ENCODE measurements around the gene DLG2.
A peak's percentile ranks its signal among the peaks of the same experiment; 100 is the strongest.

DLG2 gene

DNA sequence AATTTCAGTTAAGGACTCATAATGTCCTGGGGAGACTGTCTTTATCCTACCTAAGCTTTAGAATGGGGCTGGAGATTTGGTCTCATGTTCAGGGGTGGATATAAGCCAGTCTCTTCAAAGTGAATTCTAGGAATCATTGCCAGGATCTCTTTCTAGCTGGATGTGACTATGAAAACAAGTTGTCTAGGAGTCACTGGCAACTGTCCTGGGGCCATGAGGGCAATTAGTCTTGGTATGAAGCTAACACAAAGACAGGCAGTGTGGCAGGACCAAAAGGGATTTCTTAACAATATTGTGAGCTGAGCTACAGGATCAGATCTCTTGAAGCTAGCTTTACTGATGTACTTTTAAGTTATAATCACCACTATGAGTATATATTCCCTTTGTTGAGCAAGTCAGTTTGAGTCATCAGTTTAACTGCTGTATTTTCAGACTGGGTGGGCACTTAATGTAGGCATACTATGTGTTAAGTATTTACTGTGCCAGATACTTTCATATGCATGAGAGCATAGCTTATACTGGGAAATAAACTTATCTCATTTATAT, 1951.0 kb downstream of the DLG2 start:
- peaks cover 22% of the 10 kb centered on the region for H3K4me1 ChIP-seq (ENCODE audit: low read length)
- no peaks in the 10 kb centered on the region for H3K9me3 ChIP-seq (ENCODE audit: insufficient read depth, low read length)
- no peak for TF ChIP-seq EZH2phosphoT487 (IDR thresholded peaks at IDR 0.05; ENCODE audit: low read depth)
- TF ChIP-seq, protein P1, sequence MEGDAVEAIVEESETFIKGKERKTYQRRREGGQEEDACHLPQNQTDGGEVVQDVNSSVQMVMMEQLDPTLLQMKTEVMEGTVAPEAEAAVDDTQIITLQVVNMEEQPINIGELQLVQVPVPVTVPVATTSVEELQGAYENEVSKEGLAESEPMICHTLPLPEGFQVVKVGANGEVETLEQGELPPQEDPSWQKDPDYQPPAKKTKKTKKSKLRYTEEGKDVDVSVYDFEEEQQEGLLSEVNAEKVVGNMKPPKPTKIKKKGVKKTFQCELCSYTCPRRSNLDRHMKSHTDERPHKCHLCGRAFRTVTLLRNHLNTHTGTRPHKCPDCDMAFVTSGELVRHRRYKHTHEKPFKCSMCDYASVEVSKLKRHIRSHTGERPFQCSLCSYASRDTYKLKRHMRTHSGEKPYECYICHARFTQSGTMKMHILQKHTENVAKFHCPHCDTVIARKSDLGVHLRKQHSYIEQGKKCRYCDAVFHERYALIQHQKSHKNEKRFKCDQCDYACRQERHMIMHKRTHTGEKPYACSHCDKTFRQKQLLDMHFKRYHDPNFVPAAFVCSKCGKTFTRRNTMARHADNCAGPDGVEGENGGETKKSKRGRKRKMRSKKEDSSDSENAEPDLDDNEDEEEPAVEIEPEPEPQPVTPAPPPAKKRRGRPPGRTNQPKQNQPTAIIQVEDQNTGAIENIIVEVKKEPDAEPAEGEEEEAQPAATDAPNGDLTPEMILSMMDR (IDR thresholded peaks at IDR 0.05; ENCODE audit: low read depth, low read length) = no peak
- H3K9ac ChIP-seq (ENCODE audit: low read length) = no peak overlapping the region
- H3K4me3 ChIP-seq (ENCODE audit: low read length) = no peak overlapping the region
- H3K27me3 ChIP-seq (ENCODE audit: low read depth, low read length) = peaks cover 22% of the 10 kb centered on the region
- no peak overlapping the region for H3K4me2 ChIP-seq (ENCODE audit: low read length)
- no peaks in the 10 kb centered on the region for H3K36me3 ChIP-seq (replicated peaks; ENCODE audit: low read depth, low read length)
- H3K79me2 ChIP-seq (ENCODE audit: low read length) = no peaks in the 10 kb centered on the region
- H4K20me1 ChIP-seq (ENCODE audit: insufficient read depth, low read length) = no peaks in the 10 kb centered on the region
- H2AFZ ChIP-seq (ENCODE audit: low read depth, low read length) = no peak overlapping the region
- no peak overlapping the region for H3K27ac ChIP-seq (ENCODE audit: low read length)

DNA sequence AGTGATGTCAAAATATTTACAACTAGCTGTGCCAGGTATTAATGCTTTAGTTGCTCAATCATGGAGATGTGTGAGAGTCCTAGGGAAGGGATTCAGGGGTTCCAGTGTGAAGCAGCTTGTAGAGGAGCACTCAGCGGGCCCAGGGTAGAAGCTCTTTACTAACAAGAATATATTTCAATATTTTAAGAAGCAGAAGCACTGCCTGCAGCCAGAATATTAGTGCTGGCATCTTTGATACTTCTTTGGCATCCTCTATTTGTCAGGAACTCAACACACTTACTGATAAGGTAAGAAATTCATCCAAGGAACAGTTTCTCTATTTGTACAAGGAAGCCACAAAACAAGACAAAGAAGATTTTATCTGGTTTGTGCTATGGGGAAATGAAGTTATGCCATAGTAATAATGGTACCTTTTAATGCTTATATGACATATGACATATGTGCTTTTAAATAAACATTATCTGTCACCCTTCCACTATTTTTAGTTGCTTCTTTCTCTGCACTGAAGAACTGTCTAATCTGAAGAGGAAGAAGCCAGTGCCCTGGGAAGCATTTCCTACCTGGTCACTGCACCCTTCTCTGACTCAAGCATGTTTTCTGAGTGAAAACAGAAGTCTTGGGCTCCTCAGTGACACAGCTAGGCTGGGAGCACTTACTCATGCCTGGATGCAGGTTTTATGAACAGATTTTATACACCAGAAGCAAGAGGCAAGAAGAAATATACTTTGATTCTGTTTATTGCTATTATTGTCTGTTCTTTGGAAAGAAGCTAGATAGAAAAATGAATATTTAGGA, 1952.8 kb downstream of the DLG2 start:
- Histone ChIP-seq H3K9me3 (ENCODE audit: insufficient read depth, low read length) (no peaks in the 10 kb centered on the region), H3K27me3 (ENCODE audit: low read depth, low read length) (peaks cover 5% of the 10 kb centered on the region; the same call in 1 of the 2 replicates), H3K36me3 (replicated peaks; ENCODE audit: low read depth, low read length) (no peaks in the 10 kb centered on the region), H3K9ac (ENCODE audit: low read length) (no peak overlapping the region), H3K27ac (ENCODE audit: low read length) (no peak overlapping the region), H2AFZ (ENCODE audit: low read depth, low read length) (no peak overlapping the region), H3K4me3 (ENCODE audit: low read length) (no peak overlapping the region), H3K4me2 (ENCODE audit: low read length) (no peak overlapping the region), H3K4me1 (ENCODE audit: low read length) (peaks cover 13% of the 10 kb centered on the region), H4K20me1 (ENCODE audit: insufficient read depth, low read length) (no peaks in the 10 kb centered on the region), H3K79me2 (ENCODE audit: low read length) (no peaks in the 10 kb centered on the region)
- TF ChIP-seq EZH2phosphoT487 (IDR thresholded peaks at IDR 0.05; ENCODE audit: low read depth) = no peak
- TF ChIP-seq, protein P1 (IDR thresholded peaks at IDR 0.05; ENCODE audit: low read depth, low read length) = no peak

DNA sequence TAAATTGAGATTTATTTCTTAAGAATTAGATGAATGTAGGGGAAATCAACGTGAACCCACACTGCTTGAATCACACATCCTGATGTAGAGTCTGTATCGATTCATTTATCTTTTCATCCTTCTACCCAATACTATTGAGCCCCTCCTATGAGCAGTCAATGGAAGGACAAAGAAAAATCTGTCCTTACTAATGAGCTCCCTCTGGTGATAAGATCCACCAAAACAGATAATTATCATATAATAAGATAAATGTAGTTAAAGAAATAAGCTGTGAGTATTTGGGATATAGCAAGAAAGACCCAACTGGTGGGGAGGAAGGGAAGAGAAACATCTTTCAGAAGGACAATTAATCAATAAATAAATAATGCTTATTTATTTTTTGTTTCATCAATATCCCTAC, 1955.9 kb downstream of the DLG2 start:
- Histone ChIP-seq H3K36me3 (replicated peaks; ENCODE audit: low read depth, low read length) (no peaks in the 10 kb centered on the region), H3K27me3 (ENCODE audit: low read depth, low read length) (no peaks in the 10 kb centered on the region), H3K9ac (ENCODE audit: low read length) (no peak overlapping the region), H3K4me3 (ENCODE audit: low read length) (no peak overlapping the region), H3K4me2 (ENCODE audit: low read length) (no peak overlapping the region), H3K4me1 (ENCODE audit: low read length) (peaks cover 13% of the 10 kb centered on the region), H2AFZ (ENCODE audit: low read depth, low read length) (no peak overlapping the region), H4K20me1 (ENCODE audit: insufficient read depth, low read length) (no peaks in the 10 kb centered on the region), H3K27ac (ENCODE audit: low read length) (no peak overlapping the region), H3K9me3 (ENCODE audit: insufficient read depth, low read length) (no peaks in the 10 kb centered on the region), H3K79me2 (ENCODE audit: low read length) (no peaks in the 10 kb centered on the region)
- TF ChIP-seq, protein P1 (IDR thresholded peaks at IDR 0.05; ENCODE audit: low read depth, low read length) = peak; percentile 46
- TF ChIP-seq EZH2phosphoT487 (IDR thresholded peaks at IDR 0.05; ENCODE audit: low read depth) = no peak

DNA sequence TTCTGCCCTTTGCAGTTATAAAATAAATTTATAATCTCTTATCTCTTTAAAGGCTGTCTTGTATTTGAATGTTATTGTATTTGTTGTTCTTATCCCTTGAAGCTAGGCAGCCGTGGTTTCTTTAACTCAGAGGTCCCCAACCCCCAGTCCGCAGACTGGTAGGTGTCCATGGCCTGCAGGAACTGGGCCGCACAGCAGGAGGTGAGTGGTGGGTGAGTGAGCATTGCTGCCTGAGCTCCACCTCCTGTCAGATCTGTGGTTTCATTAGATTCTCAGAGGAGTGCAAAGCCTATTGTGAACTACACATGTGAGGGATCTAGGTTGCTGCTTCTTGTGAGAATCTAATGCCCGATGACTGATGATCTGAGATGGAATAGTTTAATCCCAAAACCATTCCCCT, 1961.0 kb downstream of the DLG2 start:
- H3K4me1 ChIP-seq (ENCODE audit: low read length) = 0 out of 2 replicates have a peak, but pooled peaks cover 4% of the 10 kb centered on the region

More for the DNA sequence above, 1961.0 kb downstream of the DLG2 start:
- Histone ChIP-seq H4K20me1 (ENCODE audit: insufficient read depth, low read length) (no peaks in the 10 kb centered on the region), H3K9ac (ENCODE audit: low read length) (no peak overlapping the region), H3K4me3 (ENCODE audit: low read length) (no peak overlapping the region), H3K36me3 (replicated peaks; ENCODE audit: low read depth, low read length) (no peaks in the 10 kb centered on the region), H3K27ac (ENCODE audit: low read length) (no peak overlapping the region), H3K4me2 (ENCODE audit: low read length) (no peak overlapping the region), H3K27me3 (ENCODE audit: low read depth, low read length) (peaks cover 4% of the 10 kb centered on the region), H2AFZ (ENCODE audit: low read depth, low read length) (no peak overlapping the region), H3K9me3 (ENCODE audit: insufficient read depth, low read length) (no peaks in the 10 kb centered on the region), H3K79me2 (ENCODE audit: low read length) (no peaks in the 10 kb centered on the region)
- TF ChIP-seq EZH2phosphoT487 (IDR thresholded peaks at IDR 0.05; ENCODE audit: low read depth) = no peak
- TF ChIP-seq, protein P1 (IDR thresholded peaks at IDR 0.05; ENCODE audit: low read depth, low read length) = no peak
